Choroid plexus epithelial cell (primary cell): ENCODE results near the gene CIDEB.

Experiments
- DNase-seq: peaks from one replicate; pipeline ENCODE4 v3.0.0-alpha.2; 2010; ENCODE audit warnings: low read depth
- H3K4me3 ChIP-seq: 2 replicates; pipeline ENCODE4 v1.5.1; 2011; ENCODE audit warnings: low read depth, mild to moderate bottlenecking, control low read depth, low read length, moderate library complexity
- TF ChIP-seq, protein P1 (sequence below): conservative IDR thresholded peaks from 2 replicates; pipeline ENCODE4 v1.5.1; 2011; ENCODE audit warnings: low read depth, mild to moderate bottlenecking, control low read depth, inconsistent platforms, low read length, moderate library complexity

Gene CIDEB

DNA sequence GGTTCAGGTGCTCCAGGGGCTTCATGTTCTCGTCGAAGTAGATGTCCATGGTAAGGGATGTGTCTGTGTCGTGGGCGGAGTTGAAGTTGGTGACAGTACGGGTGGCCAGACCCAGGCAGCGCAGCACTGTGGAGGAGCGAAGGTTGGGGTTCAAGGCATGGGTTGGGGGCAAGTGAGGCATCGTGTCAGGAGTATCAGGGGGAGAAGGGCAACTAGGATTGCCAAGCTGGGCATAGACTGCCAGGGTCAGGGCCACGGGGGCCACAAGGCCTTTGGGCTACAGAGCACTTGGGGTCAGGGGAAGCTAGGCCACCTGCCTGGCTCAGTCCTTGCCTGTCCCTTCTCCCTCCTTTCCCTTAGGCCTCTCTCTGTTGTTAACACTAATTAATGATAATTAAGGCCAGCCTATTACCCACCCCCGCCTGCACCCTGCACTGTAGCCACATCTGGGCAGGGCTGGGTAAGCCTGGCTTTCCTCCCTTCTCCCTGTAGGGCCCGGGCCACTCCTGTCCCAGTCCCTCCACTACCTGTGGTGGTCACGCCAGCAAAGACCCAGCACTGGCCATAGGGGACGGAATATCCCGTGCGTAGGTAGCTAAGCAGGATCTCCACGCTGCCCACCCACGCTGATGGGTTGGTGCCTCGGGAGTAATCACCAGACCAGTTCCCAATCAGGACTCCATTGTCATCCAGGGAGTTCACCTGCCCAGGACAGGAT, 49.1 kb downstream of the CIDEB start:
- H3K4me3 ChIP-seq: no peak overlapping the region
- TF ChIP-seq, protein P1, sequence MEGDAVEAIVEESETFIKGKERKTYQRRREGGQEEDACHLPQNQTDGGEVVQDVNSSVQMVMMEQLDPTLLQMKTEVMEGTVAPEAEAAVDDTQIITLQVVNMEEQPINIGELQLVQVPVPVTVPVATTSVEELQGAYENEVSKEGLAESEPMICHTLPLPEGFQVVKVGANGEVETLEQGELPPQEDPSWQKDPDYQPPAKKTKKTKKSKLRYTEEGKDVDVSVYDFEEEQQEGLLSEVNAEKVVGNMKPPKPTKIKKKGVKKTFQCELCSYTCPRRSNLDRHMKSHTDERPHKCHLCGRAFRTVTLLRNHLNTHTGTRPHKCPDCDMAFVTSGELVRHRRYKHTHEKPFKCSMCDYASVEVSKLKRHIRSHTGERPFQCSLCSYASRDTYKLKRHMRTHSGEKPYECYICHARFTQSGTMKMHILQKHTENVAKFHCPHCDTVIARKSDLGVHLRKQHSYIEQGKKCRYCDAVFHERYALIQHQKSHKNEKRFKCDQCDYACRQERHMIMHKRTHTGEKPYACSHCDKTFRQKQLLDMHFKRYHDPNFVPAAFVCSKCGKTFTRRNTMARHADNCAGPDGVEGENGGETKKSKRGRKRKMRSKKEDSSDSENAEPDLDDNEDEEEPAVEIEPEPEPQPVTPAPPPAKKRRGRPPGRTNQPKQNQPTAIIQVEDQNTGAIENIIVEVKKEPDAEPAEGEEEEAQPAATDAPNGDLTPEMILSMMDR: no peak

DNA sequence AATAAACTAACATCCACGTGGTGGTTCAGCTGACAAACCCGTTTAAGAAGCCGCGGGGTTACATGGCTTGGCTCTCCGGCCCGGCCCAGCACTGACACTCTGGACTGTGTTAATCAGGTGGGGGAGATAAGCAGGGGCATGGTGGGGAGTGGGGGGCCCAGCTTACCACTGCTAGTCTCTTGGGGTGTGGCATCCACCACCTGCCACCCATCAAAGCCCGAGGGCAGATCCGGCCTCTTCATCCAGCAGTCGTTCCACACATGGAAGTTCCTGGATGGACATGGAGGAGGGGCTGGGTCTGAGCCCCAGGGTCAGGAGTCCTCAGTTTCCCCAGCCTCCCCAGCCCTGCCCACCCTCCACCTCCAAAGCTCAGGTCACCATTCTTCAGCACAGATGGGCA, 49.7 kb downstream of the CIDEB start:
- no peak overlapping the region for H3K4me3 ChIP-seq
- TF ChIP-seq, protein P1: no peak
- DNase-seq: no peak

More for the DNA sequence above, 49.1 kb downstream of the CIDEB start:
- no peak for DNase-seq

DNA sequence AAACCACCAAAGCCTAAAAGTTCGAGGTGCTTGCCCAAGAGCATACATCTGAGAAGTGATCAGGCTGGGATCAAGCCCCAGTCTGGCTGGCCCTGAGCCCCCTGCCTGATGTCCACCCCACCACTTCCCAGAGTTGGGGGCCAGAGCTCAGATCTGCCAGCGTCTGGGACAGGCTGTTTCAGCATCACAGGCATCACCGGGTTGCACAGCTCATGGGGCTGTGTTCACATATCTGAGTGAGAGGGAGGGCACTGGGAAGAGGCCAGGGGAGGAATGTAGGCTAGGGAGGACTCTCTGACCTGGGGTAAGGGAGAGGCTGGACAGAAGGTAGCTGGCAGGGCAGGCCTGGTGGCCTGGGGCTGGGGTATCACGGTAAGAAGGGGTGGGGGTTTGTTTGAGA, 50.8 kb downstream of the CIDEB start:
- no peak for DNase-seq
- TF ChIP-seq, protein P1: no peak
- no peak overlapping the region for H3K4me3 ChIP-seq

DNA sequence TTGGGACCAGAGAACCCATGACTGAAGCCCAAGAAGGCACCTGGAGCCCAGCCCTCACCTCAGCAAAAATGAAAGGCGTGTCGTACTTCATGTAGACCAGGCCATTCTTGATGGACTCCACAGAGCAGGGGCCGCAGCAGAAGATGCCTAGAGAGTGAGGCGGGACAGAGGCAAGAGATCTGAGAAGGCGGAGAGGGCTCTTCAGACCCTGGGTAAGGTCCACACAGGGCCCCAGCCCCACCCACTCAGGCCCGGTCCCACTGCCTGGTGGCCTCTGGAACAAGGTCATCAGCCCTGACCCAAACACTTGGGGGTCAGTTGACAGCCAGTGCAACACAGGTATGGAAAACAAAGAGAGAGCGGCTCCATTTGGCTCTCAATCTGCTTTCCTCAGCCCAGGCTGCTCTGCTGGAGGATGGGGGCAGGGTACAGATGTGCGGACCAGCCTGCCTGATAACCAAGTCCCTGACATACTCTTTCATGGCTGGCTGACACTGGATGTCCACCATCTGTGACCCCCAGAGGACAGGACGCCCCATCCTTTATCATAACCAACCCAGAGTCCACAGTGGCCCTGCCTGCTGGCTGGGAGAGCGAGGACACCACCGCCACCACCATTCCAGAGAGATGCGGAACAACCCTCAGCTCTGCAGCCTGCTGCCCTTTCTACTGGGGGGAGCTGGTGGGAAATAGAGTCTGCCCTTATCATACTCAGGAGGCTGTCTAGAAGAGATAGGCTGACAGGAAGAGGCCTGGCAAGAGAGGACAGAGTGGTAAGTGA, 51.7 kb downstream of the CIDEB start:
- TF ChIP-seq, protein P1: no peak
- H3K4me3 ChIP-seq: no peak overlapping the region
- no peak for DNase-seq

DNA sequence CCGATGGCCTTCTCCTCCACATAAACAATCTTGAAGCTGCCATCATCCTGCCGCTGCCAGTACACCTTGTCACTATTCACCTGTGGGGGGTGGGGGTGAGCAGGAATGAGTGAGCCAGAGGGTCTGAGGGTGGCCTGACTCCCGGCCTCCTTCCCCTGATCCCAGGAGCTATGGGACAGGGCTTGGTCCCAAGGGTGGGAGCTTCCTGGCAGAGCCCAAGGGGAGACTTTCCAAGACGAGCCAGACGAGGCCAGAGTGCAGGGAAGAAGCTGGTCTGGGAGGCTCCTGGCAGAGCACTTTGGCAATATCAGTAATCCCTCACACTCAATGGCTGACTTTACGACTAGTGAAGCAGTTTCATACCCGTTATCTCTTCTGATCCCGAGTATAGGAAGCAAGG, 52.3 kb downstream of the CIDEB start:
- H3K4me3 ChIP-seq: no peak overlapping the region
- TF ChIP-seq, protein P1: no peak
- DNase-seq: no peak
